Mesendoderm (in vitro differentiated cells): Measurements from ENCODE around the gene FMN1. TPM values are rescaled to one million over a fixed set of nuclear protein-coding genes. Genes with fewer than 3 reads are reported as not detected.
A peak's percentile ranks its signal among the peaks of the same experiment; 100 is the strongest.

Experiments used
- DNase-seq: peaks from one replicate; pipeline ENCODE4 v3.0.0; 2013
- H2AK5ac ChIP-seq: 2 replicates; pipeline ENCODE4 v1.6.1; 2013; ENCODE audit warnings: low read length, inconsistent platforms
- H2BK120ac ChIP-seq: 2 replicates; pipeline ENCODE4 v1.6.1; 2013; ENCODE audit warnings: low read depth, mild to moderate bottlenecking, low read length, moderate library complexity, mixed read lengths
- H2BK15ac ChIP-seq: replicated peaks from 2 replicates; pipeline ENCODE4 v1.6.1; 2013; ENCODE audit warnings: low read depth, mild to moderate bottlenecking, moderate library complexity
- H2BK5ac ChIP-seq: 2 replicates; pipeline ENCODE4 v1.6.1; 2013; ENCODE audit warnings: low read length, inconsistent platforms
- H3K18ac ChIP-seq: 2 replicates; pipeline ENCODE4 v1.6.1; 2013; ENCODE audit warnings: mild to moderate bottlenecking, low read length, mixed read lengths
- H3K23ac ChIP-seq: one replicate; pipeline ENCODE4 v1.6.1; 2013; ENCODE audit warnings: low read length
- H3K27ac ChIP-seq: 2 replicates; pipeline ENCODE4 v1.5.1; 2013; ENCODE audit warnings: low read depth, mild to moderate bottlenecking, inconsistent platforms, low read length, moderate library complexity
- H3K27me3 ChIP-seq: 2 replicates; pipeline ENCODE4 v1.6.1; 2013; ENCODE audit warnings: low read length, control low read depth, mild to moderate bottlenecking, inconsistent platforms; ENCODE audit not compliant: insufficient read depth, poor library complexity
- H3K36me3 ChIP-seq: 2 replicates; pipeline ENCODE4 v1.6.1; 2013; ENCODE audit warnings: low read length, inconsistent platforms; ENCODE audit not compliant: control insufficient read depth, insufficient read depth
- H3K4ac ChIP-seq: one replicate; pipeline ENCODE4 v1.6.1; 2013; ENCODE audit warnings: low read depth, mild to moderate bottlenecking, low read length, moderate library complexity
- H3K4me1 ChIP-seq: 2 replicates; pipeline ENCODE4 v1.6.1; 2013; ENCODE audit warnings: low read depth, low read length, inconsistent platforms; ENCODE audit not compliant: control insufficient read depth
- H3K4me2 ChIP-seq: 2 replicates; pipeline ENCODE4 v1.6.1; 2013; ENCODE audit warnings: low read length
- H3K4me3 ChIP-seq: 2 replicates; pipeline ENCODE4 v1.5.1; 2013; ENCODE audit warnings: mild to moderate bottlenecking, low read length
- H3K56ac ChIP-seq: one replicate; pipeline ENCODE4 v1.6.1; 2013; ENCODE audit warnings: low read length
- H3K79me1 ChIP-seq: 2 replicates; pipeline ENCODE4 v1.6.1; 2013; ENCODE audit warnings: low read length, inconsistent platforms
- H3K79me2 ChIP-seq: 2 replicates; pipeline ENCODE4 v1.6.1; 2013; ENCODE audit warnings: mild to moderate bottlenecking, low read length; ENCODE audit not compliant: control insufficient read depth, insufficient read depth
- H3K9ac ChIP-seq: 2 replicates; pipeline ENCODE4 v1.6.1; 2013; ENCODE audit warnings: low read length, inconsistent platforms
- H4K5ac ChIP-seq: one replicate; pipeline ENCODE4 v1.6.1; 2013; ENCODE audit warnings: low read length
- H4K8ac ChIP-seq: one replicate; pipeline ENCODE4 v1.6.1; 2013; ENCODE audit warnings: low read depth, mild to moderate bottlenecking, control low read depth, low read length, moderate library complexity
- WGBS: extraction: QIAGEN DNeasy Blood & Tissue Kit; methylation state at CpG from one replicate; pipeline ENCODE4 v1.1.7; 2013; ENCODE audit warnings: low lambda C conversion rate, missing lambda C conversion rate; ENCODE audit not compliant: insufficient coverage; ENCODE audit errors: extremely low coverage; 5-methylcytosine and 5-hydroxymethylcytosine counted together
- polyA plus RNA-seq, 2 experiments: library from polyadenylated mRNA; stranded (reverse); fragments of 200-250 nt; gene quantifications; one replicate each; pipeline ENCODE4 v1.2.3, GENCODE V29; 2013

FMN1 gene
- 1.7 TPM for polyA plus RNA-seq (2013, experiment 1 of 2)
- 1.3 TPM for polyA plus RNA-seq (2013, experiment 2 of 2)

GRCh38 chr15:33194704-33195670 lies at the start of gene FMN1:
Gene FMN1 (minus strand): TSS chr15:33194714. CDS start chr15:33154914, 39,800 bp downstream.
- no peak within 1 kb of the TSS for H2BK5ac ChIP-seq
- H3K9ac ChIP-seq = peak within 1 kb of the TSS; percentile 51
- H2BK120ac ChIP-seq = no peak within 1 kb of the TSS
- peak within 1 kb of the TSS; percentile 57 for H3K4me3 ChIP-seq
- no peak within 1 kb of the TSS for H4K8ac ChIP-seq
- no peak within 1 kb of the TSS for H3K23ac ChIP-seq
- DNase-seq = peak; percentile 98
- no peak within 1 kb of the TSS for H4K5ac ChIP-seq
- H3K79me2 ChIP-seq = no peaks in the 10 kb centered on the region
- H2BK15ac ChIP-seq = no peak within 1 kb of the TSS
- H3K56ac ChIP-seq = peak within 1 kb of the TSS; percentile 78
- no peak within 1 kb of the TSS for H2AK5ac ChIP-seq
- no peaks in the 10 kb centered on the region for H3K36me3 ChIP-seq
- WGBS = no CpG with 5 or more reads among the region's 46 CpGs
- H3K4ac ChIP-seq = no peak within 1 kb of the TSS
- no peak within 1 kb of the TSS for H3K18ac ChIP-seq
- peaks cover 2% of the 10 kb centered on the region for H3K27me3 ChIP-seq
- H3K79me1 ChIP-seq = no peaks in the 10 kb centered on the region
- peak within 1 kb of the TSS; percentile 94 for H3K4me2 ChIP-seq
- no peak within 1 kb of the TSS for H3K27ac ChIP-seq
- no peaks in the 10 kb centered on the region for H3K4me1 ChIP-seq

- Histone ChIP-seq H3K4me1 (peaks cover 5% of the 10 kb centered on the region), H3K79me2 (no peaks in the 10 kb centered on the region), H3K36me3 (no peaks in the 10 kb centered on the region), H3K4ac (no peak overlapping the region), H3K27ac (no peak overlapping the region), H4K8ac (no peak overlapping the region), H3K27me3 (no peaks in the 10 kb centered on the region), H3K23ac (no peak overlapping the region), H3K4me3 (no peak overlapping the region), H2BK120ac (no peak overlapping the region), H3K9ac (no peak overlapping the region), H3K4me2 (no peak overlapping the region), H4K5ac (no peak overlapping the region), H2BK5ac (no peak overlapping the region), H2BK15ac (no peak overlapping the region), H2AK5ac (no peak overlapping the region), H3K56ac (peak overlapping the region; percentile 56), H3K18ac (peak overlapping the region; percentile 44), H3K79me1 (no peaks in the 10 kb centered on the region)
- no CpG with 5 or more reads among the region's 1 CpG for WGBS
- peak; percentile 48 for DNase-seq
Measured at GRCh38 chr15:33243869-33244268, 49.4 kb upstream of the FMN1 start.

GRCh38 chr15:33243393-33243792 lies 48.9 kb upstream of the FMN1 start:
- no peak overlapping the region for H2BK120ac ChIP-seq
- peaks cover 5% of the 10 kb centered on the region for H3K4me1 ChIP-seq
- DNase-seq = no peak
- no CpG with 5 or more reads among the region's 2 CpGs for WGBS
- H3K4me3 ChIP-seq = no peak overlapping the region
- H3K23ac ChIP-seq = no peak overlapping the region
- H3K56ac ChIP-seq = no peak overlapping the region
- no peak overlapping the region for H3K27ac ChIP-seq
- H3K4me2 ChIP-seq = no peak overlapping the region
- no peak overlapping the region for H2AK5ac ChIP-seq
- no peak overlapping the region for H2BK15ac ChIP-seq
- H3K79me1 ChIP-seq = no peaks in the 10 kb centered on the region
- peak overlapping the region; percentile 9 for H3K18ac ChIP-seq
- no peaks in the 10 kb centered on the region for H3K36me3 ChIP-seq
- H4K8ac ChIP-seq = no peak overlapping the region
- H2BK5ac ChIP-seq = no peak overlapping the region
- no peaks in the 10 kb centered on the region for H3K27me3 ChIP-seq
- no peak overlapping the region for H3K4ac ChIP-seq
- no peak overlapping the region for H4K5ac ChIP-seq
- no peak overlapping the region for H3K9ac ChIP-seq
- no peaks in the 10 kb centered on the region for H3K79me2 ChIP-seq

- Histone ChIP-seq H3K56ac (no peak overlapping the region), H3K79me2 (no peaks in the 10 kb centered on the region), H3K9ac (no peak overlapping the region), H2BK15ac (no peak overlapping the region), H3K4me1 (peaks cover 5% of the 10 kb centered on the region), H3K36me3 (no peaks in the 10 kb centered on the region), H4K5ac (no peak overlapping the region), H3K4me3 (no peak overlapping the region), H3K27ac (peak overlapping the region; percentile 0), H3K4ac (no peak overlapping the region), H2AK5ac (no peak overlapping the region), H3K79me1 (no peaks in the 10 kb centered on the region), H4K8ac (no peak overlapping the region), H3K27me3 (no peaks in the 10 kb centered on the region), H3K4me2 (no peak overlapping the region), H2BK5ac (no peak overlapping the region), H2BK120ac (no peak overlapping the region), H3K18ac (peak overlapping the region; percentile 9), H3K23ac (no peak overlapping the region)
- DNase-seq = peak; percentile 90
- no CpG with 5 or more reads among the region's 5 CpGs for WGBS
Measured at GRCh38 chr15:33242669-33243191, 48.2 kb upstream of the FMN1 start.

GRCh38 chr15:33242165-33242564 lies 47.7 kb upstream of the FMN1 start:
- peak; percentile 99 for DNase-seq
- Histone ChIP-seq H3K27me3 (no peaks in the 10 kb centered on the region), H3K18ac (peak overlapping the region; percentile 32), H3K4ac (no peak overlapping the region), H2AK5ac (no peak overlapping the region), H4K5ac (no peak overlapping the region), H3K4me1 (peaks cover 5% of the 10 kb centered on the region), H3K4me2 (no peak overlapping the region), H3K23ac (no peak overlapping the region), H3K9ac (no peak overlapping the region), H3K56ac (no peak overlapping the region), H3K79me1 (no peaks in the 10 kb centered on the region), H2BK120ac (peak overlapping the region; percentile 38), H3K4me3 (no peak overlapping the region), H2BK15ac (no peak overlapping the region), H2BK5ac (no peak overlapping the region), H3K36me3 (no peaks in the 10 kb centered on the region), H3K79me2 (no peaks in the 10 kb centered on the region), H3K27ac (peak overlapping the region; percentile 30), H4K8ac (no peak overlapping the region)
- WGBS = no CpG with 5 or more reads among the region's 1 CpG
